ENCODE measurements around the gene PRND.
"Not testable (repeated sequence)": the region's sequence is repeated elsewhere in the genome, so short reads cannot be mapped to it uniquely, and the experiment has no call there.

Gene PRND

DNA sequence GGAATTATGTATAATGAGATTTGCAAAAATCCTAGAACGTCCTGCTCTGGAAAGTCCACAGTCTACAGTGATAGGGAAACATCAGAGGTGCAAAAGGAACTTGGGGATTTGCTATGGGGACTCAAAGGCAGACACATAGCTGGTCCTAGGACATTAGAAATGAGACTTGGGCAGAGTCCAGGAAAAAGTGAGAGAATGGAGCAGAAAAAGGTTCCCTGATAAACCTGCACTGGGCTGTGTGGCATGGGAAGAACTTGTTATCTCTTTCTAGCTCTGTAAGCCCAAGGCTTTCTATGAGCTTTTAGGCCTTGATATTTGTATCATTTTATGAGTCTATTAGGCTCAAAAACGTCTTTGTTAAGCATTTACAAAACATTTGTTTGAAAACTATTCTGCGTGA lies 15.2 kb downstream of the PRND start:
- DNase-seq (ENCODE audit: low spot score in 2 of 2) = no peak
- ATAC-seq (ENCODE audit: low read depth) = no peak
- peaks cover 4% of the 10 kb centered on the region for H3K4me1 Mint-ChIP-seq
- H3K27ac Mint-ChIP-seq = no peak overlapping the region
- H3K36me3 Mint-ChIP-seq = no peaks in the 10 kb centered on the region
- no peaks in the 10 kb centered on the region for H3K9me3 Mint-ChIP-seq
- H3K27me3 Mint-ChIP-seq = peaks cover 13% of the 10 kb centered on the region
- no peak overlapping the region for H3K4me3 Mint-ChIP-seq

DNA sequence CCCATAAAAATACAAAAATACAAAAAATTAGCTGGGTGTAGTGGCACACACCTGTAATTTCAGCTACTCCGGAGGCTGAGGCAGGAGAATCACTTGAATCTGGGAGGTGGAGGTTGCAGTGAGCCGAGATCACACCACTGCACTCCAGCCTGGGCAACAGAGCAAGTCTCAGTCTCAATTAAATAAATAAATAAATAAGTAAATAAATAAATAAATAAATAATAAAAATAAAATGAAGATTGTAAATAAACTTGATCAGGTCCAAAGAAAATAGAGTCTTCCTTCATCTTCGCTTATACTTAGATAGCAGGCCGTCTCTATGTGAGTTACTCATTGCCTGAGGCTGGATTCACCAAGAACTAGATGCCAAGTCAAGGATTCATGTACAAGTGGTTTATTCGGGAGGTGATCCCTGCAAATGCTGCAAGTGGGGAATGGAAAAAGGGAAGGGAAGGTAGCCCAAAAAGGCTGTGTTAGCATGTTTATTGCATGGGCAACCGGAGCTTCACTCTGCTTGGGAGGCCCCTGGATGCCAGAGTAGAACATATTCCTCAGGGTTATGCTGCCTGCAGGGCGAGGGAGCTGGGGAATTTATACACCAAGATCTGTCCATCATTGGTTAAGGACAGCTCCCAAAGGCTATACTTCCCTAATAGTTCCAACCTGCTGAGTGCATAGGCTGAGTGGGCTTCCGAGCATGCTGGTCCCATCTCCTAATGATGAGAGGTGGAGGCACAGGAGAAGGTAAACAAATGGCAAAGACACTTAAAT lies 16.3 kb downstream of the PRND start:
- no peaks in the 10 kb centered on the region for H3K36me3 Mint-ChIP-seq
- no peaks in the 10 kb centered on the region for H3K9me3 Mint-ChIP-seq
- H3K27me3 Mint-ChIP-seq = peaks cover 6% of the 10 kb centered on the region
- ATAC-seq (ENCODE audit: low read depth) (no peak), DNase-seq (ENCODE audit: low spot score in 2 of 2) (no peak)
- H3K4me3 Mint-ChIP-seq = no peak overlapping the region
- no peak overlapping the region for H3K27ac Mint-ChIP-seq
- H3K4me1 Mint-ChIP-seq = peaks cover 4% of the 10 kb centered on the region

DNA sequence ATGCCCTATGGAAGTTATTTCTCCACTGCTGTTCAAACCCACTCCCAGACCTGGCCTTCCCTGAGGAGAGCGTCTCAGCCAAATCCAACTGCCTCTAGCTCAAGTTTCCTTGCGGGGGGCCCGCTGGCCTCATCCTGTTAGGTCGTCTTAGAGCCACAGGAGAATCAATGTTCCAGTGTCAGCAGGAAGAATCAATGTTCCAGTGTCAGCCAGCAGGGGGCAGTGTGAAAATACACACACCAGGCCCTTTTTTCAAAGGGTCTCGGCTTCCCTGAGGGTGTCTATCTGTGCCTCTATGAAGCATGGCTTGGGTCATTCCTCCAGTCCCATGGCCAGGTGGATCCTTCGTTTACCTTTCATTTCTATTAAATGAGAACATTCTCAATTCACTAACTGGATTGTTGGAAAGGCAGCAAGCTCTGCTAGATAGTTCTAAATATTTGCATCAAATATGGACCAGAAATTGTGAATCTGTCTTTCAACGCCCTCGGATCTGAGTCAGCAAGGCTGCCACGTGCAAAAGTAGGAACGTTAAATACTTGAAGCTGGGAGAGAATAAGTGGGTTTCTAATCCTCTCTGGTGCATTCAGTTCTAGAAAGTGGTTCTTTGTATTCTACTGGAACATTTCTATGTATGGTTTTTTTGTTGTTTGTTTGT lies 19.2 kb downstream of the PRND start:
- Mint-ChIP-seq H3K27ac (no peak overlapping the region), H3K9me3 (no peaks in the 10 kb centered on the region), H3K4me3 (no peak overlapping the region), H3K4me1 (peaks cover 4% of the 10 kb centered on the region), H3K36me3 (no peaks in the 10 kb centered on the region), H3K27me3 (peaks cover 7% of the 10 kb centered on the region)
- ATAC-seq (ENCODE audit: low read depth) (peak; percentile 68), DNase-seq (ENCODE audit: low spot score in 2 of 2) (peak; percentile 58 to 74)

DNA sequence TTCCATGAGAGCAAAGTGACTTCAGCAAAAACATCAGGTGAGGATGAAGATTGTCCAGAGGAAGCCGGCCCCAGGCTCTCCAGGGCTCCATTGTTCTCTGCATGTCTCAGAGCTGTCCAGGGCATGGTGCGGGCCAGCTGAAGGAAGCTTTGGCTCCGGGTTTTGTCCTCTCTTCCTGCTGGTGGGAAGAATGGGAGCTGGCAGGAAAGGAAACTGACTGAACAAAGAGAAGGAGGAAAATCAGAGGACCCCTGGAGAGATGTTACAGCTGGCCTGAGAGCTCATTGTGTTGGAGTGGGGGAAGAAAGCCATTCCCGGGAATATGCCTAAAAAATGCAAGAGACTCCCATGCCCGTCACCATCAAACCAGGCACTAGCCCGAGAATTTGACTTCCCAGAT lies 27.1 kb downstream of the PRND start:
- DNase-seq (ENCODE audit: low spot score in 2 of 2) (no peak), ATAC-seq (ENCODE audit: low read depth) (no peak)
- no peak overlapping the region for H3K4me3 Mint-ChIP-seq
- H3K27ac Mint-ChIP-seq = no peak overlapping the region
- no peaks in the 10 kb centered on the region for H3K27me3 Mint-ChIP-seq
- peaks cover 1% of the 10 kb centered on the region for H3K4me1 Mint-ChIP-seq
- H3K9me3 Mint-ChIP-seq = peaks cover 3% of the 10 kb centered on the region
- H3K36me3 Mint-ChIP-seq = no peaks in the 10 kb centered on the region

DNA sequence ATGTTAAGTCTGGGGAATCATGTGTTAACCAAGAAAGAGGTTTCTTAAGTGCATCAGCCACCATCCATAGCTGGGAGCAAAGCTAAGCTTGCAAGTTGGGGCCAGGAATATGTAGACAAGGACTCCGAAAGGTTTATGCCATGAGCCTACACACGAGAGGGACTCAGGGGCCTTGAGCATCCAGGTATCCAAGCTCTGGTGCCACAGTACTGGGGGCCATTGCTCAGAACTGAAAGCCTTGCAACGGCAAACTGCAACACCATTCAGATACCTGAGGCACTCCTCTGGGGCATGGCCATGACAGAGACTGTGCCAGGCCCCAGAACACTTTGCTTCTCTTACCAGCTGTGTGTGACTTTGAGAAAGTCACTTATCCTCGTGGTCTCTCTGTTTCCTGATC lies 27.6 kb downstream of the PRND start:
- Mint-ChIP-seq H3K4me1 (peaks cover 2% of the 10 kb centered on the region), H3K27me3 (no peaks in the 10 kb centered on the region), H3K9me3 (peaks cover 3% of the 10 kb centered on the region), H3K36me3 (no peaks in the 10 kb centered on the region), H3K4me3 (no peak overlapping the region), H3K27ac (no peak overlapping the region)
- DNase-seq (ENCODE audit: low spot score in 2 of 2) = no peak
- ATAC-seq (ENCODE audit: low read depth) = no peak

DNA sequence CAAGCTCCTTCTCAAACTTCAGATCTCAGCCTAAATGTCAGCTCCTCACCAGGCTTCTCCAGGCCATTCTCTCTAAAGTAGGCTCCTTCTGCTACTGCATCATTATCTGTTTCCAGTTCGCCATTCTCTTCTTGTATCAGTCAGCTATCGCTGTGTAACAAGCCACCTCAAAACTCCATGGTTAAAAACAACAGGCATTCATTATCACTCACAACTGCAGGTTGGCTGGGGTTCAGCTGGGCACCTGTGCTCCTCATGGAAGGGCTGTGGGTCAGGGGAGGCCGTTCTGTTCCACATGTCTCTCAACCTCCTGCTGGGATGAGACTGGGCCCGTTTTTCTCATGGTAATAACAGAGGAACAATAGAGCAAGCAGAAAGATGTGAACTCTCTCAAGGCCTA lies 28.7 kb downstream of the PRND start:
- Mint-ChIP-seq H3K4me3 (no peak overlapping the region), H3K27ac (no peak overlapping the region), H3K36me3 (no peaks in the 10 kb centered on the region), H3K4me1 (peaks cover 2% of the 10 kb centered on the region), H3K9me3 (peaks cover 3% of the 10 kb centered on the region), H3K27me3 (no peaks in the 10 kb centered on the region)
- DNase-seq (ENCODE audit: low spot score in 2 of 2) (no peak), ATAC-seq (ENCODE audit: low read depth) (no peak)

DNA sequence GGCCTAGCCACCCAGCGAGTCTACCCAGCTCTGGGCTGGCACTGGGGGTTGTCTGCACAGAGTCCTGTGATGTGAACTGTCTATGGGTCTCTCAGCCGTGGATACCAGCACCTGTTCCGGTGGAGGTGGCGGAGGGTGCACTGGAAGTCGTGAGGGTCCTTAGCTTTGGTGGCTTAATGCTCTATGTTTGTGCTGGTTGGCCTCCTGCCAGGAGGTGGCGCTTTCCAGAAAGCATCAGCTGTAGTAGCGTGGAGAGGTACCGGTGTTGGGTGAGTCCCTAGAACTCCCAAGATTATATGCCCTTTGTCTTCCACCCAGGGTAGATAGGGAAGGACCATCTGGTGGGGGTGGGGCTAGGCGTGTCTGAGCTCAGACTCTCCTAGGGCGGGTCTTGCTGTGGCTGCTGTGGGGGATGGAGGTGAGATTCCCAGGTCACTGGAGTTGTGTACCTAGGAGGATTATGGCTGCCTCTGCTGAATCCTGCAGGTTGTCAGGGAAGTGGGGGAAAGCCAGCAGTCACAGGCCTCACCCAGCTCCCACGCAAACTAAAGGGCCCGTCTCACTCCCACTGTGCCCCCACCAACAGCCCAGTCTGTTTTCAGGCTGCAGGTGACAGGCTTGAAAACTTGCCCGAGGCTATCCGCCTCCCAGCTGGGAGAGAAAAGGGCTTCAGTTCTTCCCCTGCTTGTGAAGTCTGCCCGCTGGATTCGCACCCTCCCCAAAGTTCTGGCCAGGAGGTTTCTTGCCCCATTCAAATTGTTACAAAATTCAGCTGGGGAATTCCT lies 37.6 kb downstream of the PRND start:
- not testable (repeated sequence) for H3K9me3 Mint-ChIP-seq; H3K27me3 Mint-ChIP-seq; H3K36me3 Mint-ChIP-seq; H3K4me1 Mint-ChIP-seq; ATAC-seq (ENCODE audit: low read depth); H3K4me3 Mint-ChIP-seq; H3K27ac Mint-ChIP-seq
- DNase-seq (ENCODE audit: low spot score in 2 of 2) = peak; percentile 42 to 52

DNA sequence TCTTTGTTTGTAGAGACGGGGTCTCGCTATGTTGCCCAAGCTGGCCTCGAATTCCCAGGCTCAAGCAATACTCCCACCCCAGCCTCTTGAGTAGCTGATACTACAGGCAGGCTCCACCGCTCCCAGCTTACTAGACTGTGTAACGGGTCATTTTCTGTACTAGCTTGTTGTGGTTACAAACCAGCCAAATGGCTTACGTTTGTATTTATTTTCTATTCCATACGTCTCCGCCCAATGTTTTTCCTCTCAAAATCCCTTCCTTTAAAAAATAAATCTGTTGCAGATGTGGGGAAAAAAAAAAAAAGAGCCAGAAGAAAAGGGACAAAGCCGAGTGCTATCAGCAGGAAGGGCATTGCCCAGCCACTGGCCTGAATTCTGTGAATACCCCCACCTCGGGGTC lies 41.6 kb downstream of the PRND start:
- DNase-seq (ENCODE audit: low spot score in 2 of 2) (no peak), ATAC-seq (ENCODE audit: low read depth) (no peak)
- Mint-ChIP-seq H3K27ac (peak overlapping the region; percentile 36), H3K27me3 (no peaks in the 10 kb centered on the region), H3K36me3 (no peaks in the 10 kb centered on the region), H3K4me1 (peaks cover 20% of the 10 kb centered on the region), H3K9me3 (no peaks in the 10 kb centered on the region), H3K4me3 (no peak overlapping the region)

DNA sequence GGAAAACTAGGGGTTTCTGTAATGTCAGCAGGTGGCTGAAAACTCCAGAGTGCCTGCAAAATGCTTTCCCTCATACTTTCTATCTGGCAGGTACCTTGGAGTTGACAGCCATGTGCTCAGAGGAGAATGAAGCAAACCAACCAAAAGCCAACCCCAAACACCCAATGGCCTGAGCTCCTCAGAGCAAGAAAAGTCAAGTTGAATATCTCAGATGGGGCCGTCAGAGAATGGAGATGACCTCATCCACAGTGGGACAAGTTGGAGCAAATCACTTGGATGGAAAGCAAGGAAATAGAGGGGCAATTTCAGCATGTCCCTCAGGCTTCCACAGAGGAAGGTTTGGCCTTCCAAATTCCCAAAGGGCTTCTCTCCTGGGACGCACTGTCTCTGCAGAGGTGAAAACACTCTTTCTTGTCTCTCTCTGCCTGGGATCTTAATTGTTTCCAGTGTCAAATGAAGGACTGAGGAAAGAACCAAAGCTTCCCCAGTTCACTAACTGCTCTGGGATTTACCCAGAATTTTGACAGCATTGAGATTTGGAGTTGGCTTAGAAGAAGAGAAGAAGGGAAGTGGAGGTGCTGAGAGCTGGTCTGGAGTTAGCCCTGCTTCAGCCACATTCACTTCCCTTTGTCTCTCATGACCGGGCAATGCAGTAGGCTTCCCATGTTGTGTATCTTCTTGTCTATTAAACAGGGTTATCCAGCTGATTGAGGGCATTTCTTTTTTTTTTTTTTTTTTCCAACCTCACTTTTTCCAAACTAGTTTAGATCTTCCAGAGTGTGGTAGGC lies 42.2 kb downstream of the PRND start:
- Mint-ChIP-seq H3K9me3 (no peaks in the 10 kb centered on the region), H3K4me1 (peaks cover 19% of the 10 kb centered on the region), H3K4me3 (no peak overlapping the region), H3K27me3 (no peaks in the 10 kb centered on the region), H3K36me3 (no peaks in the 10 kb centered on the region), H3K27ac (peak overlapping the region; percentile 36)
- ATAC-seq (ENCODE audit: low read depth) (no peak), DNase-seq (ENCODE audit: low spot score in 2 of 2) (no peak)

DNA sequence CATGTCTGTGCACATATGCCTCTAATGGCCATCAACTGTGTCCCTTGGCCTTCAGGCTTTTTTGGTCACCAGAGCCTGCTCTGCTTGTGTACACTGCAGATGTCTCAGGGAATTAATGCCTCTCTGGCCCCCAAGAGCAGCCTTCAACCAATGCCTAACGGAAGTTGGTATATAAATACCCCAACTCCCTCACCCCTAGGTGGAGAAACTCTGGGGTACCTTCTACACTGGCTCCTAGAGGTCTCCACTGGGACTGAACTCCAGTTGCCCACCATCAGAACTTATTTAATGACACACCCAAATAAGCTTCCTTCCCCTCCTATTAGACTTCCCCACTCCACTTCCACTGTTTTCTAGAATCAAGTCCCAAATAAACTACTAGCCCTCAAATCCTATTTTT lies 43.1 kb downstream of the PRND start:
- Mint-ChIP-seq H3K4me3 (no peak overlapping the region), H3K27me3 (no peaks in the 10 kb centered on the region), H3K9me3 (no peaks in the 10 kb centered on the region), H3K27ac (no peak overlapping the region), H3K36me3 (no peaks in the 10 kb centered on the region), H3K4me1 (peaks cover 16% of the 10 kb centered on the region)
- no peak for DNase-seq (ENCODE audit: low spot score in 2 of 2)
- no peak for ATAC-seq (ENCODE audit: low read depth)

DNA sequence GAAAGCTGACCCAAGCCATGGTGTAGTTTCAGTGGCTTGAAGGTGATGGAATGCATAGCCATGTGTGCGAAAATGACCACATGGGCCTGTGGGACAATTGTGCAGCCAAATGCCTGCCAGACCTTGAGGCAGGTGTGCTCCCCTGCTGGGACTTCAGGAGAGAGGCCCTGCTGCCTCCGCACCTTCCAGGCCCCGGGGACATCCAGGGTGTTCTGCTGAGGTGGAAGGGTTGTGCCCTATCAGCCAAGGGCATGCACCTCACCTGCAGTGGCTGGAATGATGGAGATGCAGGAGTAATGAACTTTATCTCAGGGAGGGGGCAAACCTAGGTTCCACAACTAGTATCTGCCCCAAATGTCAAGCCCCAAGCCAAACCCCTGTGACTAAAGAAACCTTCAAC lies 44.0 kb downstream of the PRND start:
- Mint-ChIP-seq H3K4me3 (no peak overlapping the region), H3K4me1 (peaks cover 16% of the 10 kb centered on the region), H3K27ac (no peak overlapping the region), H3K9me3 (no peaks in the 10 kb centered on the region), H3K36me3 (no peaks in the 10 kb centered on the region), H3K27me3 (no peaks in the 10 kb centered on the region)
- DNase-seq (ENCODE audit: low spot score in 2 of 2) = no peak
- no peak for ATAC-seq (ENCODE audit: low read depth)

DNA sequence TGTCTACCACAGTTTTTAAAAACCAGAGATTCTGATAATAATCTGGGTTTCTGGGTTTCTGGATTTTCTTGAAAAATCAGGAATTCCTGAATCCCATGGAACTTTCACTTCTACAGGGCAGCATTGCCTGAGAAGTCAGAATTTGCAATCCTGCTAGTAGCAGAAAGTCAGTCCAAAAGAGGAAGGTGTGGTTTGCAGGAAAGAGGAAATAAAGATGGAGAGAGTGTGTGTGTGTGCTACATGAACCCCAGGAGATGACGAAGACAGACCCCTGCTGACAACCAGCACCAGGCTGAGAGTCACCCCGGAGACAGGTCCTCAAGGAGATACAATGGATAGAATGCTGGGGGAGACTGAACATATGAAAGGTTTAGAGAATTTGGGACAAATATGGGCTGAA lies 44.9 kb downstream of the PRND start:
- ATAC-seq (ENCODE audit: low read depth) (peak; percentile 98), DNase-seq (ENCODE audit: low spot score in 2 of 2) (peak in 1 of 2 donors; percentile 48)
- H3K4me1 Mint-ChIP-seq = peaks cover 13% of the 10 kb centered on the region
- H3K27ac Mint-ChIP-seq = peak overlapping the region; percentile 90
- peaks cover 4% of the 10 kb centered on the region for H3K9me3 Mint-ChIP-seq
- H3K36me3 Mint-ChIP-seq = peaks cover 5% of the 10 kb centered on the region
- H3K27me3 Mint-ChIP-seq = no peaks in the 10 kb centered on the region
- H3K4me3 Mint-ChIP-seq = peak overlapping the region; percentile 8

DNA sequence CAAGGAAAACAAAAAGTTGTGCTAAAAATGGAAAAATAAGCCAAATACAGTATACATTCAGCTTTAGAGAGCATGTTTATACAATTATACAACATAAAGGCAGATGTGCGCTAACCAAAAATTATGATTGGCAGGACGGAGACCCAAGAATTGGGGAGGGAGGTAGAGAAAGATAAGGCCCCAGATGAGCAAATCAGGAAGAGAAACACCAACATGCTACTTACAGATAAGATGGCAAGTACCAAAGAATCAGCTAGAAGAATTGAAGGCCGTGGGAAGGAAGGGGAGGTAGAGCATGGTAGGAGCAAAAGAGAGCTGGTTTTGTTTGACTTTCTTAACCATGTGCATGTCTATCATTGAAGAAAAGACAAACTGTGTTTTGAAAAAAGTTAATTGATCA lies 45.4 kb downstream of the PRND start:
- Mint-ChIP-seq H3K27me3 (no peaks in the 10 kb centered on the region), H3K4me3 (no peak overlapping the region), H3K9me3 (peaks cover 5% of the 10 kb centered on the region), H3K36me3 (peaks cover 5% of the 10 kb centered on the region), H3K27ac (peak overlapping the region; percentile 90), H3K4me1 (peaks cover 13% of the 10 kb centered on the region)
- ATAC-seq (ENCODE audit: low read depth) (peak; percentile 28), DNase-seq (ENCODE audit: low spot score in 2 of 2) (no peak)

DNA sequence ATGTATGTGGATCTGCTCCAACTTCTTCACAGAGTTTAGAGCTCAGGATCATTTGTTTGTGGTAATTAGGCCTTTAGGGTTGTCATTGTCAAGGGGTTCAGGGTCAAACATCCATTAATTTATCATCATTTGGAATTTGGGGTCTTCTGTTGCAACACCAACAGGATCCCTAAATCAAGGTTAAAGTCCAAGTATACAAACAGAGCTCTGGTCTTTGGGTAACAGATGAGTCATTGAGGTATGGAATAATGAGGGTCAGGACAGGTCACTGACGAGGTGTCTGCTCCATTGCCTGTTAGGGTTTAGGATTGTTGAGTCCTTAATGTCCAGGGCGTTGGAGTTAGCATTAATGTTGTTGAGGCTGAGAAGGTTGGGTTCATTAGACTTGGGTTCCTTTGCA lies 47.6 kb downstream of the PRND start:
- Mint-ChIP-seq H3K9me3 (peaks cover 7% of the 10 kb centered on the region), H3K27me3 (no peaks in the 10 kb centered on the region), H3K4me3 (no peak overlapping the region), H3K36me3 (peaks cover 5% of the 10 kb centered on the region), H3K4me1 (peaks cover 11% of the 10 kb centered on the region), H3K27ac (peak overlapping the region; percentile 22)
- ATAC-seq (ENCODE audit: low read depth) = no peak
- no peak for DNase-seq (ENCODE audit: low spot score in 2 of 2)

Measured in memory B cell (primary cell).